Right renal pelvis (tissue), 4 donors: ENCODE measurements around the gene SMIM20. TPM values are rescaled to one million over a fixed set of nuclear protein-coding genes. Genes with fewer than 3 reads are reported as not detected.
"Not testable (repeated sequence)": the region's sequence is repeated elsewhere in the genome, so short reads cannot be mapped to it uniquely, and the experiment has no call there.

Source experiments
- DNase-seq, 4 donors: peaks; one replicate each; pipeline ENCODE4 v3.0.0-alpha.2; 2013; ENCODE audit warnings: low read depth in 4 of 4, low spot score in 3 of 4, missing footprints in 1 of 4
- polyA plus RNA-seq, 4 donors: library from polyadenylated mRNA; unstranded; fragments of 120-200 nt; gene quantifications; one replicate each; pipeline ENCODE4 v1.2.1, GENCODE V29; 2013; ENCODE audit not compliant: insufficient read length in 4 of 4

The SMIM20 gene
- 10 to 100 TPM; 48.1 to 58.6 (median 52.4) TPM for polyA plus RNA-seq

GRCh38 chr4:25913851-25914669 is at the start of gene SMIM20:
SMIM20 (plus strand) TSS chr4:25914220; CDS start chr4:25914314, 94 bp downstream.
- DNase-seq, result peak; percentile 77 to 80 (median 78)

- DNase-seq, result no peak
Measured at GRCh38 chr4:25865586-25865985, 48.4 kb upstream of the SMIM20 start.

- DNase-seq, result not testable (repeated sequence)
Measured at GRCh38 chr4:25866401-25866800, 47.6 kb upstream of the SMIM20 start.

- DNase-seq, result no peak
Measured at GRCh38 chr4:25867781-25868294, 46.2 kb upstream of the SMIM20 start.

GRCh38 chr4:25870081-25870480 is 43.9 kb upstream of the SMIM20 start:
- no peak for DNase-seq

- DNase-seq, result no peak
Measured at GRCh38 chr4:25872851-25873631, 41.0 kb upstream of the SMIM20 start.

- DNase-seq, result no peak
Measured at GRCh38 chr4:25873632-25874129, 40.3 kb upstream of the SMIM20 start.

- no peak for DNase-seq
Measured at GRCh38 chr4:25874655-25875054, 39.4 kb upstream of the SMIM20 start.

GRCh38 chr4:25875281-25875745 is 38.7 kb upstream of the SMIM20 start:
- no peak for DNase-seq

- no peak for DNase-seq
Measured at GRCh38 chr4:25878676-25879075, 35.3 kb upstream of the SMIM20 start.

GRCh38 chr4:25879091-25879584 is 34.9 kb upstream of the SMIM20 start:
- no peak for DNase-seq

- no peak for DNase-seq
Measured at GRCh38 chr4:25879587-25879986, 34.4 kb upstream of the SMIM20 start.

GRCh38 chr4:25879991-25880651 is 33.9 kb upstream of the SMIM20 start:
- no peak for DNase-seq

- no peak for DNase-seq
Measured at GRCh38 chr4:25881193-25881592, 32.8 kb upstream of the SMIM20 start.

- DNase-seq, result no peak
Measured at GRCh38 chr4:25882226-25882625, 31.8 kb upstream of the SMIM20 start.

- DNase-seq, result no peak
Measured at GRCh38 chr4:25883565-25883964, 30.5 kb upstream of the SMIM20 start.

GRCh38 chr4:25884031-25884782 is 29.8 kb upstream of the SMIM20 start:
- no peak for DNase-seq

GRCh38 chr4:25888781-25889180 is 25.2 kb upstream of the SMIM20 start:
- DNase-seq, result no peak

- no peak for DNase-seq
Measured at GRCh38 chr4:25889589-25890503, 24.2 kb upstream of the SMIM20 start.
